Uterus (tissue), 2 donors: ENCODE data around the gene SPDYE8.
"Not testable (repeated sequence)": the region's sequence is repeated elsewhere in the genome, so short reads cannot be mapped to it uniquely, and the experiment has no call there.

Source experiments
- POLR2A ChIP-seq, 2 donors: fragments of 450-650 bp; IDR thresholded peaks; one replicate each; pipeline ENCODE4 v1.6.1; 2016; ENCODE audit warnings: antibody characterized with exemption in 2 of 2, mild to moderate bottlenecking in 1 of 2, moderate library complexity in 1 of 2
- TF ChIP-seq, protein P1 (sequence below), 4 experiments: fragments of 200-600 bp in 2 of 4; fragments of 450-650 bp in 2 of 4; sonication (generic) in 2 of 4; IDR thresholded peaks; one replicate each; pipeline ENCODE4 v1.5.1; 2016 to 2019; ENCODE audit warnings: antibody characterized with exemption in 4 of 4, mild to moderate bottlenecking in 2 of 4, moderate library complexity in 1 of 4

- TF ChIP-seq, protein P1, sequence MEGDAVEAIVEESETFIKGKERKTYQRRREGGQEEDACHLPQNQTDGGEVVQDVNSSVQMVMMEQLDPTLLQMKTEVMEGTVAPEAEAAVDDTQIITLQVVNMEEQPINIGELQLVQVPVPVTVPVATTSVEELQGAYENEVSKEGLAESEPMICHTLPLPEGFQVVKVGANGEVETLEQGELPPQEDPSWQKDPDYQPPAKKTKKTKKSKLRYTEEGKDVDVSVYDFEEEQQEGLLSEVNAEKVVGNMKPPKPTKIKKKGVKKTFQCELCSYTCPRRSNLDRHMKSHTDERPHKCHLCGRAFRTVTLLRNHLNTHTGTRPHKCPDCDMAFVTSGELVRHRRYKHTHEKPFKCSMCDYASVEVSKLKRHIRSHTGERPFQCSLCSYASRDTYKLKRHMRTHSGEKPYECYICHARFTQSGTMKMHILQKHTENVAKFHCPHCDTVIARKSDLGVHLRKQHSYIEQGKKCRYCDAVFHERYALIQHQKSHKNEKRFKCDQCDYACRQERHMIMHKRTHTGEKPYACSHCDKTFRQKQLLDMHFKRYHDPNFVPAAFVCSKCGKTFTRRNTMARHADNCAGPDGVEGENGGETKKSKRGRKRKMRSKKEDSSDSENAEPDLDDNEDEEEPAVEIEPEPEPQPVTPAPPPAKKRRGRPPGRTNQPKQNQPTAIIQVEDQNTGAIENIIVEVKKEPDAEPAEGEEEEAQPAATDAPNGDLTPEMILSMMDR (IDR thresholded peaks at IDR 0.05) = not testable (repeated sequence)
- TF ChIP-seq POLR2A (IDR thresholded peaks at IDR 0.05) = not testable (repeated sequence)
These were observed 47.5 kb downstream of the SPDYE8 start for GRCh38 chr7:72982084-72982483.
